Measurements from ENCODE around the gene ALDOC. TPM values are rescaled to one million over a fixed set of nuclear protein-coding genes. Genes with fewer than 3 reads are reported as not detected.

Gene ALDOC
- total RNA-seq, 1 experiment from 2014 or later: 0.32 TPM

GRCh38 chr17:28552176-28552999 lies 24.3 kb downstream of the ALDOC start, which contains the start of gene UNC119:
Gene UNC119 (minus strand): TSS chr17:28552624. CDS start chr17:28552557, 67 bp downstream.
- DNase-seq (ENCODE audit: low read depth): peak; percentile 68

DNA sequence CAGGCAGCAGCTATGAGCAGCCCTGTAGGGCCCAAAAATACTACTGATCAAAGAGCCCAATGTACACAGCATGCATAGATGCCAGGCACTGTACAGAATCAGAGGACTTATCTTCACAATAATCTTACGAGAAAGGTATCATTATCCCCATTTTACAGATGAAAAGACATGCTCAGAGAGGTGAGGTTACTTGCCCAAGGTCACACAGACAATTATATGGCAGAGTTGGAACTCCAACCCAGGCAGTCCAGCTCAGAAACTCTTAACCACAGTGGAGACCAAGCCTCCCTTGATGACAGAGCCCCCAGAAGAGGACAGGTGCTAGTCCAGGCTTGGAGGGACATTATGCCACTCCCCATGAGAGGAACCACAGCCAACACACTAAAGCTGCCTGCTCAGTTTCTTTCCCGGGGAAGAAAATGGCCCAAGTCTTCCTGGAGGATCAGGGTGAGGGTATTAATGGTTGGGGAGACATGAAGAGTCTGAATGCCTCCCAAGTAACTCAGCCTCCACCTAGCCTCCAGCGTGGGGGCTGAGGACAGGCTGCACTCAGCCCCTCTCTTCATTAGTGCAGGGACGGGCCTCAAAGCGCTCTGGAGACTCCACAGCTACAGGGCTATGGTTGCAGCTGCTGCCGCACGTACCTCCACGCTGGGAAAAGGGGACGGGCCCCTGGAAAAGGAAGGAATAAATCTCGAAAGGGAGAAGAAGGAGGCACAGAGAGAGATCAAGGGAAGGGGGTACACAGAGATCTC lies 25.1 kb downstream of the ALDOC start:
- no peak for DNase-seq (ENCODE audit: low read depth)

- DNase-seq (ENCODE audit: low read depth): no peak
These were observed 25.8 kb downstream of the ALDOC start for GRCh38 chr17:28550858-28551257.

DNA sequence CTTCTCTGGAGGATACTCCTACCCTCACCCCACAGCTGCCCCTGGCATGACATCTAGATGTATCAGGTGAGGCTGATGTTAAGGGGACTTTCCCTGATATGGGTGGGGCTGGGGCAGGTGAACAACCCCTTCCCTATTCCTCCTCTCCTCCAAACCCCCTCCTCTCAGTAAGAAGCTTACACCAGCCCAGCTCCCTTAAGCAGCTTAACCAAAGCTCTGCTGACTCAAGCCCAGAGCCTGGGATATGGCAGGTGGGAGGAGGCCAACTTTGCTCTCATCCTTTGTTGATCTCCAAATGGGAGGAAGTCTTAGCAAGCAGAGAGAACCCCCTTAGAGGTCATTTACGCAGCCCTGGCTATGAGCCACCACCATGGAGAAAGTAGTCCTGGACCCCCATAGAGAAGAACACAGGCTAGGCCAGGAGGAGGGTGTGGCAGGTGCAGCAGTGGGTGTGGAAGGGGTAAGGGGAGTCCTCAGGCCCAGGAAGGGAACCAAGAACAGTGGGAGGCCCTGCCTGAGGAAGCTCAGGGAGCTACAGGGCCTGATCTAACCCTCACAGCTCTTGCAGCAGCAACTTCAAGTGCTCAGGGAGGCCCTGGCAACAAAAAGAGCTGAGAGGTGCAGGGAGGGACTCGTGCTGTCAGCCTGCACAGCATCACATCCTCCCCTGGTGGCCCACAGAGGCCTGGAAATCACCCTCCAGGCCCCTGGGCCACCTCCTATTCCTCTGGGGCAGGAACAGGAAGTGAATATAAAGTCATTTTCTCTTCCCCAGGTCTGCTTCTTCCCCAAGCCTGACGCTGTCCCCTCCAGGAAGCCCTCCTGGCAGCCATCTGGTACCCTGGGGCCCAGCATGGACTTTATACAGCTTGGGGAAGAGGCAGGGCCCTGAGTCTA lies 27.2 kb downstream of the ALDOC start:
- no peak for DNase-seq (ENCODE audit: low read depth)

DNA sequence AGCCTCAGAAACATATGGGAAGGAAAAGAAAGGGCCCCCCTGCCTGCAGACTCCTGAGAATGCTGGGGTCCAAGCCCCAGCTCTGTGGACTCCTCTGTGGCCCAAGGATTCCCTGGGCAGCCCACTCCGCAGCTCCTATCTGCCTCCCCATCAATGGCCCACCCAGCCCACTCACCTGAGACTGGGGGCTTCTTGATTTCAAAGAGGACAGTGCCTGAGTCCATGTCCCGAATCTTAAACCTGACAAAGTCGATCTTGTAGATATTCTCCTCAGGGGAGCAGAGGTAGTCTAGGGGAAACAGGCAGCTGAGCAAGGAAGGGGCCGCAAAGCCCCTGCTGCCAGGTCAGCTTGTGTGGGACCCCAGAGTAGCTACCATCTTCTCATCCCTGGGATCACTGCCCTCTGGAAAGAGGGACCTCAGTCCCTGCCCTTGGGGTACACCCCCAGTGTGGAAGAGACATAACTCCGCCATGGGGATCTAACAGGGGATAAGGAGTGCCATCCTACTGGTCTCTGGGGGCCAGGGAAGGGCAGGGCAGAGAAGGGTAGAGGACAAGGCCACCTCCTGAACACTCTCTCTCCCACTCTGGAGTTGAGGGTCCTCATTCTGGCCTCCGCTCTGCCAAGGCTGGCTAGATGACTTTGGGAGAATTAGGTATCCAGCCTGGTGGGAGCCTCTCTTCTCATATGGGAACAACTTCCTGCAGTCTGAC lies 28.1 kb downstream of the ALDOC start:
- DNase-seq (ENCODE audit: low read depth): no peak

GRCh38 chr17:28547623-28548416 lies 28.9 kb downstream of the ALDOC start:
- DNase-seq (ENCODE audit: low read depth): peak; percentile 61

GRCh38 chr17:28547096-28547622 lies 29.5 kb downstream of the ALDOC start:
- no peak for DNase-seq (ENCODE audit: low read depth)

DNA sequence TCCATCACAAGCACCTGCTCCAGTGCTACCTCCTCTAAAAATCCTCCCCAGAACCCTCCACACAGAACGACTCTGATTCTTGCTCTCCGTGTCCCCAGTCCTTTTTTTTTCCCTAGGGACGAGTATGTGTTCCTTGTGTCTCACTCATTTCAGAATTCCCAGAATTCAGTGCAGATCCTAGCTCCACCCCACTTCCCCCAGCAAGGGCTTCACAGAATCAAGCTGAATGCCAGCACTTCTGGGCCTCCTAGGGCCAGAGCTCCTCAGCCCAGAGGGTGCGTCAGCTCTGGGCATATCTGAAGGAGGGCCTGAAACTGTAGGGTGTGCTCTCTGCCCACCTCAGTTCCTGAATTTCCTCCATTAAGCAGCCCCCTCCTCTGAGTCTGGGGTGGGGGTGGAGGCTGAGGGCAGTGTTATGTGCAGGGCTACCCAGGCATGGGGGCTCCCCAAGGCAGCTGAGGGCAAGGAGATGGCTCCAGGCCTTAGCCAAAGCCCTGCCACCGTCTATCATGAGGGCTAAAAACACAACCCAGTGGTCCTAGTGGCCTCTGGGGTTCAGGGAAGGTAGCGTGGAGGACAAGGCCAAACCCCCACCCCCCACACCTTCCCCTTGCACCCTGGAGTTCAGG lies 30.8 kb downstream of the ALDOC start:
- no peak for DNase-seq (ENCODE audit: low read depth)

DNA sequence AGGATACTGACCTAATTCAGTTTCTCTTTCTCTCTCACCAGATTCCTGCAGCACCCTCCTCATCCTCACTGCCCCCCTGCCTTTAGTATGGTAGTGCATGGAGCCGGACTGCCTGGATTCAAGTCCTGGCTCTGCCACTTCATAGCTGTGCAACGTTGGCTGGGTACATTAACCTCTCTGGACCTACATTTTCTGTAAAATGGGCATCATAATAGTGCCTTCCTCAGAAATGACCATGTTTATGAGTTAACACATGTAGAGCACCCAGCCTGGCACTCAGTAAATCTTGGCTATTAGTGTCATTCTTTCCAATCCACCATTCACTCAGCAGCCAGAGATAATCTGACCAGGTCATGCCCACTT lies 31.6 kb downstream of the ALDOC start:
- no peak for DNase-seq (ENCODE audit: low read depth)

DNA sequence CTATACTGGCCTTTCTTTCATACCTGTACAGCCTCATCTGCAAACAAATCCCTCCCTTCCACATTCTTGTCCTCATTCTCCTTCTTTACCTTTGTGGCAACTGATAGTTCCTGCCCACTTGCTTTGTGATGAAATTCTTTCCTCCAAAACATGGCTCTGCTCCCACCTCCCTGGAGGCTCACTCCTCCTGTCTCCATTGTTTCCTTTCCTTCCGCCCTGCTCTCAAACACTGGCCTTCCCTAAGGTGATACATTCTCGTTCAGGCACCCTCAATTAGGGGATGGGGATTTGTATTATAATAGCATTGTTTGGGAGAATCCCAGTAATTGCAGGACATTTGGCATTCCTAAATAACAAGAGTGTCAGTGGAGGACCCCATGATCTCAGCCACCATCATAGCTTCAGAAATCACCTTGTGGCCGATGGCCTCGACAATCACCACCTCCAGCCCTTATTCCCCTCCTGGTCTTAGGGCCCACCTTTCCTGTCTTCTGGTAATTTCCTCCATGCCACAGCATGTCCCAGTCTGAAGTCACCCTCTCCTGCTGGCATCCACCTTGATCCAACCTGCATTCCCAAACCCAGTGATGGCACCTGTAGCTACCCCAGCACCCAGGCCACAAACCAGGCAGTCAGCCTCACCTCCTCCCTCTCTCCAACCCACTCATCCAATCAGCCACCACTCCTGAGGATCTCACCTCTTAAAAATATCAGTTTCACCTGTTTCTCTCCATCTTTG lies 32.1 kb downstream of the ALDOC start:
- DNase-seq (ENCODE audit: low read depth): no peak

GRCh38 chr17:28541439-28541838 lies 35.3 kb downstream of the ALDOC start:
- no peak for DNase-seq (ENCODE audit: low read depth)

DNA sequence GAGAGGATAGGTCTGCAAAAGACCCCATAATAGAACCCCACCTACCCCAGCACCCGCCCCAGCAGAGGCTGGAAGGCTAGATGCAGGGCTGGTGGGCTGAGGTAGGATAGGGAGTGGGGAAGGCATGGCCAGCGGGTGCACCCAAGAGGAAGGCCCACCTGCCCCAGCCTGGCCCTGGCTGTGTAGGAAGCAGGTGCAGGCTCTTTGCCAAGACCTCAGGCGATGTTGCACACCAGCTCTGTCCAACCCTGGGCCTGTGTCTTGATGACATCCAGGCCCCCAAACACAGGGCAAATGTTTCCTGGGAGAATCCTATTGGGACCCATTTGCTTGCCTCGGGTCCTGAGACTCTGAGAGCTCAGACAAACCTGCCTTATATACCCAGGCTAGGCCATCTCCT lies 36.5 kb downstream of the ALDOC start:
- DNase-seq (ENCODE audit: low read depth): no peak

DNA sequence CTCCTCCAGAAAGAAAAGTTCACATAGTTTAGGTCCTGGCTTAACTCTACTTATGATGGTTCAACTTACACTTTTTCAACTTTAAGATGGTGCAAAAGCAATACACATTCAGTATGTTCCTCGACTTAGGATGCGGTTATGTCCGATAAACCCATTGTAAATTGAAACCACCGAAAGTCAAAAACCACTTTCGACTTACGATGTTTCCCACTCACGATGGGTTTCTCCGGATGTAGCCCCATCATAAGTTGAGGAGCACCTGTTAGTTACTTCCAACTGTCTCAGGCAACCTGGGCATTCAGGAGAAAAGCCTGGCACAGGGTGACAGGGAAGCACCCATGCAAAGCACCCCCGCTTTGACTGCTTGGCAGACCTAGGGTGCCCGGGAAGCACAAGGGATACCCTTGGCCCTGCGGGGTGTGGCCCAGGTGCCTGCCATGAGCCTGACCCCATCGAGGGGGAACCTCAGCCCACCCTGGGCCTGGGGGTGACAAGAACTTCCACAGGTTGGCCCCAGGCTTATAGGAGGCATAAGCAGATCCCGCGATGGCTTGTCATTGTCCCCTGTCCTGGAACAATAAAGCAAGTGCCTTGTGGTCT lies 38.3 kb downstream of the ALDOC start:
- DNase-seq (ENCODE audit: low read depth): no peak

DNA sequence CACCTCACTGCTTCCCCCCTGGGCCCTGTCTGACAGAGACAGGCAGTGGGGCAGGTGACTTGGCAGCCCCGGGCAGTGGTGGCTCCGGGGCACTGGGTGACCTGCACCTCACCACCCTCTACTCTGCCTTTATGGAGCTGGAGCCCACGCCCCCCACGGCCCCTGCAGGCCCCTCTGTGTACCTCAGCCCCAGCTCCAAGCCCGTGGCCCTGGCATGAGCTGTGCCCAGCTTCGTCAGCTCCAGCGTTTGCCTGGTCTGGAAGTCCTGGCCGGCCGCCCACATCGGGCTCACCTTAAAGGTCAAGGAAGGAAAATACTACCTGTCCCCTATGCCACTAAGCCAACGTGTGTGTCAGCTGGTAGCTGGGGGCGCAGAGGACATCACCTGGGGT lies 39.5 kb downstream of the ALDOC start:
- DNase-seq (ENCODE audit: low read depth): no peak

- no peak for DNase-seq (ENCODE audit: low read depth)
These were observed 40.0 kb downstream of the ALDOC start for GRCh38 chr17:28536532-28537218.

DNA sequence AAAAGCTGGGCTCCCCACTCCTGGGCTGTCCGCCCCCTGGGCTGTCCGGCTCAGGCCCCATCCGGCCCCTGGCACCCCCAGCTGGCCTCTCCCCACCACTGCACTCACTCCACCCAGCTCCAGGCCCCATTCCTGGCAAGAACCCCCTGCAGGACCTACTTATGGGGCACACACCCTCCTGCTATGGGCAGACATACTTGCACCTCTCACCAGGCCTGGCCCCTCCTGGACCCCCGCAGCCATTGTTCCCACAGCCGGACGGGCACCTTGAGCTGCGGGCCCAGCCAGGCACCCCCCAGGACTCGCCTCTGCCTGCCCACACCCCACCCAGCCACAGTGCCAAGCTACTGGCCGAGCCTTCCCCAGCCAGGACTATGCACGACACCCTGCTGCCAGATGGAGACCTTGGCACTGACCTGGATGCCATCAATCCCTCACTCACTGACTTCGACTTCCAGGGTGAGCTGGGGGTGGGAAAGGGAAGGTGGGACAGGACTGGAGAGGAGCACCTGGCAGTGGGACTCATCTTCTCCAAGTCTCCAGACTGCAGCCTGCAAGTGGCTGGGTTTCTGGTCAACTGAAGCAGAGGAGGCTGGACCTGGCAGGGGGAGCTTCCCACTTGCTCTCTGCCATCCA lies 41.8 kb downstream of the ALDOC start:
- DNase-seq (ENCODE audit: low read depth): no peak

- peak; percentile 85 for DNase-seq (ENCODE audit: low read depth)
These were observed 43.4 kb downstream of the ALDOC start for GRCh38 chr17:28533091-28533807.

Data from M059J (cell line).